OCI-LY3 (cell line): Measurements from ENCODE around the gene MTMR4.
"Not testable (repeated sequence)": the region's sequence is repeated elsewhere in the genome, so short reads cannot be mapped to it uniquely, and the experiment has no call there.

ENCODE experiments used
- H2AFZ ChIP-seq: fragments of 200-600, 300-600 bp; shearing (Covaris generic); 2 replicates; pipeline ENCODE4 v1.6.0; 2014; ENCODE audit warnings: antibody characterized with exemption, low read depth, low read length
- H3K27ac ChIP-seq: fragments of 200-600, 300-600 bp; sonication (generic); 2 replicates; pipeline ENCODE4 v1.5.1; 2014; ENCODE audit warnings: mild to moderate bottlenecking, low read length, moderate library complexity, mixed read lengths
- H3K27me3 ChIP-seq: fragments of 200-600, 300-600 bp; sonication (generic); 2 replicates; pipeline ENCODE4 v1.6.1; 2014; ENCODE audit warnings: low read depth, low read length, mixed read lengths
- H3K36me3 ChIP-seq: fragments of 200-600, 300-600 bp; sonication (generic); replicated peaks from 2 replicates; pipeline ENCODE3; 2014; ENCODE audit warnings: low read depth, low read length, mixed read lengths
- H3K4me1 ChIP-seq: fragments of 300-600, 200-600 bp; sonication (generic); 2 replicates; pipeline ENCODE4 v1.6.1; 2014; ENCODE audit warnings: low read length, mixed read lengths
- H3K4me2 ChIP-seq: fragments of 200-600, 300-600 bp; sonication (generic); 2 replicates; pipeline ENCODE4 v1.6.1; 2014; ENCODE audit warnings: low read length, mixed read lengths
- H3K4me3 ChIP-seq: fragments of 300-600, 200-600 bp; sonication (generic); 2 replicates; pipeline ENCODE4 v1.5.1; 2014; ENCODE audit warnings: antibody characterized with exemption, mild to moderate bottlenecking, low read length, moderate library complexity
- H3K79me2 ChIP-seq: fragments of 300-600, 200-600 bp; shearing (Covaris generic); 2 replicates; pipeline ENCODE4 v1.6.1; 2014; ENCODE audit warnings: mild to moderate bottlenecking, low read length, mixed read lengths
- H3K9ac ChIP-seq: fragments of 300-600, 200-600 bp; shearing (Covaris generic); 2 replicates; pipeline ENCODE4 v1.6.0; 2014; ENCODE audit warnings: mild to moderate bottlenecking, low read length, moderate library complexity
- H3K9me3 ChIP-seq: fragments of 200-600, 300-600 bp; shearing (Covaris generic); 2 replicates; pipeline ENCODE4 v1.6.1; 2014; ENCODE audit warnings: low read length, mixed read lengths; ENCODE audit not compliant: insufficient read depth
- H4K20me1 ChIP-seq: fragments of 200-600, 300-600 bp; sonication (generic); 2 replicates; pipeline ENCODE4 v1.6.1; 2016; ENCODE audit warnings: low read length, mixed read lengths; ENCODE audit not compliant: insufficient read depth
- CTCF ChIP-seq: fragments of 200-600, 300-600 bp; sonication (generic); IDR thresholded peaks from 2 replicates; pipeline ENCODE4 v1.5.1; 2014; ENCODE audit warnings: antibody characterized with exemption, low read length, low read depth
- EZH2phosphoT487 ChIP-seq: fragments of 200-600 bp; shearing (Covaris generic); IDR thresholded peaks from 2 replicates; pipeline ENCODE4 v1.6.1; 2018; ENCODE audit warnings: antibody characterized with exemption, mixed run types, low read depth

Gene MTMR4

GRCh38 chr17:58506354-58507080 lies 7.9 kb downstream of the MTMR4 start:
- Histone ChIP-seq H3K27me3 (no peaks in the 10 kb centered on the region), H3K36me3 (peaks cover 80% of the 10 kb centered on the region), H4K20me1 (no peaks in the 10 kb centered on the region), H3K9me3 (no peaks in the 10 kb centered on the region), H3K4me3 (no peak overlapping the region), H2AFZ (no peak overlapping the region), H3K79me2 (peaks cover 48% of the 10 kb centered on the region), H3K4me1 (peaks cover 46% of the 10 kb centered on the region), H3K27ac (peak overlapping the region; percentile 14; the same call in 1 of the 2 replicates), H3K9ac (no peak overlapping the region), H3K4me2 (no peak overlapping the region)
- TF ChIP-seq EZH2phosphoT487 (no peak), CTCF (no peak)

DNA sequence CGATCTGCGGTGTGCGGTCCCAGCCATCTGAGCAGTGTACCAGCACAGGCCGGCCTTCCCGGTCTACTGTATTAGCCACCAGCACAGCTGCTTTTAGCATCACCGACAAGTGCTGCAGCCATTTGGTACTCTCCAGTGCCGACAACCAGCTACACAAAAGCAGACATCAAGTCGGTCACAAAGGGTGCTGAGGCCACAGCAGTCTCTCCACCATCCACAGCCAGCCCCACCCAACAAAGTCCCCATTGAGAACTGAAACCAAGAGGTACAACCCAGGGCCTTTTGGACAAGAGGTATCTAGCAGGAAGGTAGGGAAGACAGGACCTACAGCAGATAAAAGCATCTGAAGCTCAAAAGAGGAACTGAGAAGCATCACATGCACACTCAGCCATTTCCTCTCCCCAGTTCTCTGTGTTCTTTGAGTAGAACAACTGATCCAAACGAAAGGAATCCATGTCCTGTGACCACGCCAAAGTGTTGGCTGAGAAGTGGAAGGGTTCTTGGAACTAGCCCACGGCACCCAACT lies 9.5 kb downstream of the MTMR4 start:
- Histone ChIP-seq H3K4me3 (peak overlapping the region; percentile 46), H3K9ac (peak overlapping the region; percentile 56)

GRCh38 chr17:58503866-58504265 lies 10.6 kb downstream of the MTMR4 start:
- no peak overlapping the region for H3K4me3 ChIP-seq
- H2AFZ ChIP-seq: no peak overlapping the region
- H3K4me1 ChIP-seq: peaks cover 25% of the 10 kb centered on the region
- no peak overlapping the region for H3K4me2 ChIP-seq
- H3K36me3 ChIP-seq: peaks cover 66% of the 10 kb centered on the region
- no peaks in the 10 kb centered on the region for H3K9me3 ChIP-seq
- H4K20me1 ChIP-seq: no peaks in the 10 kb centered on the region
- H3K9ac ChIP-seq: no peak overlapping the region
- H3K27ac ChIP-seq: peak overlapping the region; percentile 93
- peaks cover 27% of the 10 kb centered on the region for H3K79me2 ChIP-seq
- TF ChIP-seq CTCF (no peak), EZH2phosphoT487 (no peak)
- H3K27me3 ChIP-seq: no peaks in the 10 kb centered on the region

More for the DNA sequence above, 9.5 kb downstream of the MTMR4 start:
- H3K9me3 ChIP-seq: no peaks in the 10 kb centered on the region
- H3K27me3 ChIP-seq: no peaks in the 10 kb centered on the region
- peak overlapping the region; percentile 93 for H3K27ac ChIP-seq
- no peak overlapping the region for H2AFZ ChIP-seq
- H4K20me1 ChIP-seq: no peaks in the 10 kb centered on the region
- H3K36me3 ChIP-seq: peaks cover 72% of the 10 kb centered on the region
- peak overlapping the region; percentile 70 for H3K4me2 ChIP-seq
- TF ChIP-seq CTCF (no peak), EZH2phosphoT487 (no peak)
- H3K4me1 ChIP-seq: peaks cover 30% of the 10 kb centered on the region
- H3K79me2 ChIP-seq: peaks cover 35% of the 10 kb centered on the region

GRCh38 chr17:58503134-58503533 lies 11.3 kb downstream of the MTMR4 start:
- peaks cover 27% of the 10 kb centered on the region for H3K79me2 ChIP-seq
- H3K27ac ChIP-seq, H3K27me3 ChIP-seq, H3K4me2 ChIP-seq, H3K9me3 ChIP-seq, H3K9ac ChIP-seq, H4K20me1 ChIP-seq, H2AFZ ChIP-seq, H3K4me3 ChIP-seq: not testable (repeated sequence)
- H3K4me1 ChIP-seq: peaks cover 25% of the 10 kb centered on the region
- peaks cover 63% of the 10 kb centered on the region for H3K36me3 ChIP-seq
